H1 (cell line): ENCODE data around the gene ZNF581. TPM values are rescaled to one million over a fixed set of nuclear protein-coding genes. Genes with fewer than 3 reads are reported as not detected.

ENCODE experiments used
- ASH2L ChIP-seq: fragments of 200-600, 300-600 bp; sonication (generic); IDR thresholded peaks from one replicate; pipeline ENCODE4 v1.7.1; 2017; ENCODE audit warnings: low read length
- BACH1 ChIP-seq: IDR thresholded peaks from 2 replicates; pipeline ENCODE4 v1.6.1; 2012; ENCODE audit warnings: low read length, improper control_type of control experiment
- CEBPB ChIP-seq: IDR thresholded peaks from 2 replicates; pipeline ENCODE4 v1.6.1; 2012; ENCODE audit warnings: low read depth, low read length
- CTBP2 ChIP-seq: IDR thresholded peaks from 2 replicates; pipeline ENCODE4 v1.7.0; 2011; ENCODE audit warnings: borderline replicate concordance, mild to moderate bottlenecking, moderate library complexity, mixed read lengths, low read length; ENCODE audit not compliant: insufficient read depth, insufficient read length
- RFX5 ChIP-seq: IDR thresholded peaks from 2 replicates; pipeline ENCODE4 v1.6.1; 2011; ENCODE audit warnings: low read depth, low read length, improper control_type of control experiment, borderline replicate concordance
- RXRA ChIP-seq: IDR thresholded peaks from 2 replicates; pipeline ENCODE4 v1.6.1; 2011; ENCODE audit warnings: low read depth, mild to moderate bottlenecking, low read length, moderate library complexity; ENCODE audit not compliant: insufficient read depth
- SAP30 ChIP-seq: fragments of 300-600 bp; sonication (generic); IDR thresholded peaks from 2 replicates; pipeline ENCODE4 v1.7.1; 2012; ENCODE audit warnings: low read length, moderate library complexity, mild to moderate bottlenecking, inconsistent platforms; ENCODE audit not compliant: insufficient read depth, insufficient replicate concordance
- TBP ChIP-seq: IDR thresholded peaks from 2 replicates; pipeline ENCODE4 v1.6.1; 2011; ENCODE audit warnings: low read depth, low read length, improper control_type of control experiment
- polyA plus RNA-seq, 7 experiments: library from polyadenylated mRNA; depleted of rRNA in 3 of 7; stranded (reverse) in 5 of 7; unstranded in 2 of 7; fragments of >200 nt in 5 of 7; fragments of 200-250 nt in 2 of 7; gene quantifications; 1 replicate in 5 of 7; 2 replicates in 1 of 7; 4 replicates in 1 of 7; pipeline versions ENCODE4 v1.2.1 to v1.2.3, GENCODE V29; 2011 to 2013; ENCODE audit warnings: missing spikeins in 2 of 7, mixed read lengths in 2 of 7
- total RNA-seq: library from RNA; stranded (reverse); fragmentation: NEBNext Ultra II Directional; extraction: Animal tissue kit (Norgen Biotek cat#: 25700); gene quantifications from 2 replicates; pipeline ENCODE4 v1.2.1, GENCODE V29; 2021
- TF ChIP-seq, protein P1 (sequence below): IDR thresholded peaks from 2 replicates; pipeline ENCODE4 v1.6.1; 2012; ENCODE audit warnings: low read length, inconsistent platforms
- TF ChIP-seq, protein P2 (sequence below): fragments of 300-600 bp; sonication (generic); IDR thresholded peaks from 2 replicates; pipeline ENCODE4 v1.7.1; 2012; ENCODE audit warnings: low read length, moderate library complexity, mild to moderate bottlenecking, inconsistent platforms; ENCODE audit not compliant: insufficient replicate concordance

The ZNF581 gene
- total and polyA plus RNA-seq, 2 of the 8 experiments (the other 6 are each of a cell fraction or from before 2014, with no cell fraction given): 73.0 to 76.1 TPM

DNA sequence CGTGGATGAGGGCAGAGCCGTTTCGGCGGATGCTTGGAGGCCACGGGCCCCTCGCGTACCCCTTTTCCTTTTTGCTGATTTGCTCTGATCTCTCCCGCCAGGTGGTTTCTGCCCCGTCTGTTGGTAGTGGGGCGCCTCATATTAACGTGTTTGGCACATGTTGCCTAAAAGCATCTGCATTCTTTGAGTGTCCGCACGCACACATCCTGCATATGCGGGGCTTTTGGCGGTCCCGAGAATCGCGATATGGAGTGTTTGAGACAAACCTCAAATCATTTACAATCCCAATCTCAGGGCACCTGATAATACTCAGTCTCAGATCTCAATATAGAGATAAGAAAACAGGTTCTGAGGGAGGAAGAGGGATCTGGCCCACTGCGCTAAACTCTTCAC is 12.2 kb downstream of the ZNF581 start (continued):
- TF ChIP-seq BACH1 (no peak), RXRA (no peak), ASH2L (peak; percentile 28), CEBPB (no peak), CTBP2 (no peak), RFX5 (no peak), TBP (no peak), SAP30 (peak; percentile 27)
- TF ChIP-seq, protein P1, sequence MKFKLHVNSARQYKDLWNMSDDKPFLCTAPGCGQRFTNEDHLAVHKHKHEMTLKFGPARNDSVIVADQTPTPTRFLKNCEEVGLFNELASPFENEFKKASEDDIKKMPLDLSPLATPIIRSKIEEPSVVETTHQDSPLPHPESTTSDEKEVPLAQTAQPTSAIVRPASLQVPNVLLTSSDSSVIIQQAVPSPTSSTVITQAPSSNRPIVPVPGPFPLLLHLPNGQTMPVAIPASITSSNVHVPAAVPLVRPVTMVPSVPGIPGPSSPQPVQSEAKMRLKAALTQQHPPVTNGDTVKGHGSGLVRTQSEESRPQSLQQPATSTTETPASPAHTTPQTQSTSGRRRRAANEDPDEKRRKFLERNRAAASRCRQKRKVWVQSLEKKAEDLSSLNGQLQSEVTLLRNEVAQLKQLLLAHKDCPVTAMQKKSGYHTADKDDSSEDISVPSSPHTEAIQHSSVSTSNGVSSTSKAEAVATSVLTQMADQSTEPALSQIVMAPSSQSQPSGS: no peak
- TF ChIP-seq, protein P2, sequence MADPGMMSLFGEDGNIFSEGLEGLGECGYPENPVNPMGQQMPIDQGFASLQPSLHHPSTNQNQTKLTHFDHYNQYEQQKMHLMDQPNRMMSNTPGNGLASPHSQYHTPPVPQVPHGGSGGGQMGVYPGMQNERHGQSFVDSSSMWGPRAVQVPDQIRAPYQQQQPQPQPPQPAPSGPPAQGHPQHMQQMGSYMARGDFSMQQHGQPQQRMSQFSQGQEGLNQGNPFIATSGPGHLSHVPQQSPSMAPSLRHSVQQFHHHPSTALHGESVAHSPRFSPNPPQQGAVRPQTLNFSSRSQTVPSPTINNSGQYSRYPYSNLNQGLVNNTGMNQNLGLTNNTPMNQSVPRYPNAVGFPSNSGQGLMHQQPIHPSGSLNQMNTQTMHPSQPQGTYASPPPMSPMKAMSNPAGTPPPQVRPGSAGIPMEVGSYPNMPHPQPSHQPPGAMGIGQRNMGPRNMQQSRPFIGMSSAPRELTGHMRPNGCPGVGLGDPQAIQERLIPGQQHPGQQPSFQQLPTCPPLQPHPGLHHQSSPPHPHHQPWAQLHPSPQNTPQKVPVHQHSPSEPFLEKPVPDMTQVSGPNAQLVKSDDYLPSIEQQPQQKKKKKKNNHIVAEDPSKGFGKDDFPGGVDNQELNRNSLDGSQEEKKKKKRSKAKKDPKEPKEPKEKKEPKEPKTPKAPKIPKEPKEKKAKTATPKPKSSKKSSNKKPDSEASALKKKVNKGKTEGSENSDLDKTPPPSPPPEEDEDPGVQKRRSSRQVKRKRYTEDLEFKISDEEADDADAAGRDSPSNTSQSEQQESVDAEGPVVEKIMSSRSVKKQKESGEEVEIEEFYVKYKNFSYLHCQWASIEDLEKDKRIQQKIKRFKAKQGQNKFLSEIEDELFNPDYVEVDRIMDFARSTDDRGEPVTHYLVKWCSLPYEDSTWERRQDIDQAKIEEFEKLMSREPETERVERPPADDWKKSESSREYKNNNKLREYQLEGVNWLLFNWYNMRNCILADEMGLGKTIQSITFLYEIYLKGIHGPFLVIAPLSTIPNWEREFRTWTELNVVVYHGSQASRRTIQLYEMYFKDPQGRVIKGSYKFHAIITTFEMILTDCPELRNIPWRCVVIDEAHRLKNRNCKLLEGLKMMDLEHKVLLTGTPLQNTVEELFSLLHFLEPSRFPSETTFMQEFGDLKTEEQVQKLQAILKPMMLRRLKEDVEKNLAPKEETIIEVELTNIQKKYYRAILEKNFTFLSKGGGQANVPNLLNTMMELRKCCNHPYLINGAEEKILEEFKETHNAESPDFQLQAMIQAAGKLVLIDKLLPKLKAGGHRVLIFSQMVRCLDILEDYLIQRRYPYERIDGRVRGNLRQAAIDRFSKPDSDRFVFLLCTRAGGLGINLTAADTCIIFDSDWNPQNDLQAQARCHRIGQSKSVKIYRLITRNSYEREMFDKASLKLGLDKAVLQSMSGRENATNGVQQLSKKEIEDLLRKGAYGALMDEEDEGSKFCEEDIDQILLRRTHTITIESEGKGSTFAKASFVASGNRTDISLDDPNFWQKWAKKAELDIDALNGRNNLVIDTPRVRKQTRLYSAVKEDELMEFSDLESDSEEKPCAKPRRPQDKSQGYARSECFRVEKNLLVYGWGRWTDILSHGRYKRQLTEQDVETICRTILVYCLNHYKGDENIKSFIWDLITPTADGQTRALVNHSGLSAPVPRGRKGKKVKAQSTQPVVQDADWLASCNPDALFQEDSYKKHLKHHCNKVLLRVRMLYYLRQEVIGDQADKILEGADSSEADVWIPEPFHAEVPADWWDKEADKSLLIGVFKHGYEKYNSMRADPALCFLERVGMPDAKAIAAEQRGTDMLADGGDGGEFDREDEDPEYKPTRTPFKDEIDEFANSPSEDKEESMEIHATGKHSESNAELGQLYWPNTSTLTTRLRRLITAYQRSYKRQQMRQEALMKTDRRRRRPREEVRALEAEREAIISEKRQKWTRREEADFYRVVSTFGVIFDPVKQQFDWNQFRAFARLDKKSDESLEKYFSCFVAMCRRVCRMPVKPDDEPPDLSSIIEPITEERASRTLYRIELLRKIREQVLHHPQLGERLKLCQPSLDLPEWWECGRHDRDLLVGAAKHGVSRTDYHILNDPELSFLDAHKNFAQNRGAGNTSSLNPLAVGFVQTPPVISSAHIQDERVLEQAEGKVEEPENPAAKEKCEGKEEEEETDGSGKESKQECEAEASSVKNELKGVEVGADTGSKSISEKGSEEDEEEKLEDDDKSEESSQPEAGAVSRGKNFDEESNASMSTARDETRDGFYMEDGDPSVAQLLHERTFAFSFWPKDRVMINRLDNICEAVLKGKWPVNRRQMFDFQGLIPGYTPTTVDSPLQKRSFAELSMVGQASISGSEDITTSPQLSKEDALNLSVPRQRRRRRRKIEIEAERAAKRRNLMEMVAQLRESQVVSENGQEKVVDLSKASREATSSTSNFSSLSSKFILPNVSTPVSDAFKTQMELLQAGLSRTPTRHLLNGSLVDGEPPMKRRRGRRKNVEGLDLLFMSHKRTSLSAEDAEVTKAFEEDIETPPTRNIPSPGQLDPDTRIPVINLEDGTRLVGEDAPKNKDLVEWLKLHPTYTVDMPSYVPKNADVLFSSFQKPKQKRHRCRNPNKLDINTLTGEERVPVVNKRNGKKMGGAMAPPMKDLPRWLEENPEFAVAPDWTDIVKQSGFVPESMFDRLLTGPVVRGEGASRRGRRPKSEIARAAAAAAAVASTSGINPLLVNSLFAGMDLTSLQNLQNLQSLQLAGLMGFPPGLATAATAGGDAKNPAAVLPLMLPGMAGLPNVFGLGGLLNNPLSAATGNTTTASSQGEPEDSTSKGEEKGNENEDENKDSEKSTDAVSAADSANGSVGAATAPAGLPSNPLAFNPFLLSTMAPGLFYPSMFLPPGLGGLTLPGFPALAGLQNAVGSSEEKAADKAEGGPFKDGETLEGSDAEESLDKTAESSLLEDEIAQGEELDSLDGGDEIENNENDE: no peak
